GM12873 (cell line): ENCODE measurements around the gene TUBGCP3.

ENCODE experiments used
- TF ChIP-seq, protein P1 (sequence below): IDR thresholded peaks from 2 replicates; pipeline ENCODE4 v1.5.1; 2012; ENCODE audit warnings: low read depth, mild to moderate bottlenecking, moderate library complexity, low read length, control low read depth; ENCODE audit not compliant: insufficient read depth; ENCODE audit errors: missing control alignments

The TUBGCP3 gene

DNA sequence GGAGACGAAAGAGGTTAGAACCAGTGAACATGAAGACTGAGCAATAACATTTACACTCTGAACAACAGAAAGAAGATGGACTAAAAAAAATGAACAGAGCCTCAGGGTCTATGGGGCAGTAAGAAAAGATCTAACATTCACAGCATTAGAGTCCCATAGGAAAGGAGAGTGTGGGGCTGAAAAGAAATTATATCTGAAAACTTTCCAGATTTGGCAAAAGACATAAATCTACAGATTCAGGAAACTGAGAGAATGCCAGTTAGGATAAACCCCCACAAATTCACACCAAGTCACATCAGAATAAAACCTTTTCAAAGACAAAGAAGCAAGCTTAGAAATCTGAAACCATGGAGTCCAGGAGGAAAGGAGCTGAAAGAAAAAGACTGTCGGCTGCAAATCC lies 20.3 kb upstream of the TUBGCP3 start:
- TF ChIP-seq, protein P1, sequence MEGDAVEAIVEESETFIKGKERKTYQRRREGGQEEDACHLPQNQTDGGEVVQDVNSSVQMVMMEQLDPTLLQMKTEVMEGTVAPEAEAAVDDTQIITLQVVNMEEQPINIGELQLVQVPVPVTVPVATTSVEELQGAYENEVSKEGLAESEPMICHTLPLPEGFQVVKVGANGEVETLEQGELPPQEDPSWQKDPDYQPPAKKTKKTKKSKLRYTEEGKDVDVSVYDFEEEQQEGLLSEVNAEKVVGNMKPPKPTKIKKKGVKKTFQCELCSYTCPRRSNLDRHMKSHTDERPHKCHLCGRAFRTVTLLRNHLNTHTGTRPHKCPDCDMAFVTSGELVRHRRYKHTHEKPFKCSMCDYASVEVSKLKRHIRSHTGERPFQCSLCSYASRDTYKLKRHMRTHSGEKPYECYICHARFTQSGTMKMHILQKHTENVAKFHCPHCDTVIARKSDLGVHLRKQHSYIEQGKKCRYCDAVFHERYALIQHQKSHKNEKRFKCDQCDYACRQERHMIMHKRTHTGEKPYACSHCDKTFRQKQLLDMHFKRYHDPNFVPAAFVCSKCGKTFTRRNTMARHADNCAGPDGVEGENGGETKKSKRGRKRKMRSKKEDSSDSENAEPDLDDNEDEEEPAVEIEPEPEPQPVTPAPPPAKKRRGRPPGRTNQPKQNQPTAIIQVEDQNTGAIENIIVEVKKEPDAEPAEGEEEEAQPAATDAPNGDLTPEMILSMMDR: no peak

DNA sequence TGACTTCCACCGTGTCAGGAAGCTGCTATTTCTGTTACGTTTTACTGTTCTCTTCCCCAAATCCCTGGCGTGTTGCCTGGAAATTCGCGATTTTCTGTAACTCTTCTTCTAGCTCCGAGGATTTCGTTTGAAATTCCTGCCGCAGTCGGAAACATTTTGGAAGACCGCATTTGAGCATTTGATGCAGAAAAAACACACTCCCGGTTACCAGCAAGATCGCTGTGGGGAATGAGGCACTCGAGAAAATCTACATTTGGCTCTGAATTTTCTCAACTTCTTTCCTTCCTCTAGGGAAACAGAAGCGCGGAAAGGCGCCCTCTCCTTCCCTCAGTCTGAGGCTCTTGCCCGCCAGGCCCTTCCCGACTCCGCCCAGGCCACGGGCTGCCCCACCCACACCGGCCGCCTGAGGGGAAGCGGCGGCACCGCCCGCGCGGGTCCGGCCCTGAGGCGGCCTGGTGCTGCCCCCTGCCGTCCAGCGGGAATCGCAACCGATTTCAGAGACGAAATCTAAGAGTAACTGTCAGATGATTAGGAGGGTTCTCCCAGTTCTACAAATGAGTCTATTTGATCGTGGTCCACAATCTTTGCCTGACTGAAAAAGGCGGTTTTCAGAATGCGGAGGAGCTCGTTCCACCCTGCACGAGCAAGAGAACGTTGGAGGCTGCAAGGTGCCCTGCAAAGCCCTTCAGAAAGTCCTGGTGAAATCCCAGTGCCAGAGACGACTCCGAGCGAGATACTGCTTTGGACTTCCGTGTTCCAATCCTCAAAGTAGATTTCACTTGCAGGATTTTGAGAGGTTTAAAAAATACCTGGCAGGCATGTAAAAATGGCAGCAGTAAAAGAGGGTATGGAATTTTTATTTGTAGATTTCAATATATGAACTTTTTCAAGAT lies 18.4 kb upstream of the TUBGCP3 start:
- TF ChIP-seq, protein P1: peak; percentile 91

GRCh38 chr13:112605531-112605990 lies 17.6 kb upstream of the TUBGCP3 start:
- TF ChIP-seq, protein P1: no peak

GRCh38 chr13:112603641-112604225 lies 15.8 kb upstream of the TUBGCP3 start:
- TF ChIP-seq, protein P1: no peak

GRCh38 chr13:112602189-112602588 lies 14.2 kb upstream of the TUBGCP3 start:
- TF ChIP-seq, protein P1: no peak

GRCh38 chr13:112601371-112601770 lies 13.4 kb upstream of the TUBGCP3 start:
- TF ChIP-seq, protein P1: no peak

DNA sequence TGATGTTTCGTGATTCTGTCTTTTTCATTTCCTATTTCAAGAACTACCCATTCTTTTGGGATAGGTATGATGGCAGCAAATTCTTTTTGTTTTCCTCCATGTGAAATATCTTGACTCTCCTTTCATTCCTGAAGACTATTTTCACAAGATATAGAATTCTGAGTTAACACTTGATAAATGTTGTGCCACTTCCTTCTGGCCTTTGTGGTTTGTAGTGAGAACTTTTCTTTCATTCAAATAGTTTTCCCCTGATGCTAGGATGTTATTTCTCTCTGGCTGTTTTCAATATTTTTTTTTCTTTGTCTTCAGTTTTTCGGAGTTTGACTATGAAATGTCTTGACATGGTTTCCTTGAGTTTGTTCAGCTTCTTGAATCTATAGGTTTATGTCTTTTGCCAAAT lies 8.3 kb upstream of the TUBGCP3 start:
- TF ChIP-seq, protein P1: no peak
